ENCODE measurements around the gene RGS8.

Gene RGS8

DNA sequence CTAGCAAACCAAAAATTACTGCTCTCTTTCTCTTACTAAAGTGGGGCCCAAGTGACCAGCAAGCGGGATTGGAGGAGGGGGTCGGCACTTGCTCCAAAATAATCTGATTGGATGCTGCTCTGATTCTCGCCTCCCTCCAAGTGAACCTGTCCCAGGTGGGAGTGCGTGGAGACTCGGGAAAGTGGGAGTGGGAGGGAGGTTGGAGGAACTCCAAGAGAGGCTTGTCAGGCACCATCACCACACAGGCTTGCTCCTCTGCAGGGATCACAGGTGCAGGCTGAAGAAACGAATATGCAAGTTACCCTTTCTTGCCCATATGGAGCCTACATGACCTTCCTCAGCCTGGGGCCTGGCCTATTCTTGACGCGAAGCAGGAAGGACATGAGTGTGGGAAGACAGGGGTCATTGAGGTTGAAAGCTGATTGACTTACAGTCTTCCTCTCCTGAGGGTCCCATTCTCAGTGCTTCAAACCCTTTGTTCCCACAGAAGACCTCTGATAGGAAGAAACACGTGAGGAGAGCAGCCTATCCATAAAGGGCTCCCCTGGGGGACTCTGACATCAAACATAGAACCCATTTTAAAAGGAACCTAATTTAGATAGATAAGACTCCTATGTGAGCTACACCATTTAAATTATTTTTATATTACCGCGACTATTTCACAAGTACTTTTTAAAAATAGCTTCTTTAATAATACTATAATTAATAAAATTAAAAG is 14.2 kb downstream of the RGS8 start:
- DNase-seq = no peak

DNA sequence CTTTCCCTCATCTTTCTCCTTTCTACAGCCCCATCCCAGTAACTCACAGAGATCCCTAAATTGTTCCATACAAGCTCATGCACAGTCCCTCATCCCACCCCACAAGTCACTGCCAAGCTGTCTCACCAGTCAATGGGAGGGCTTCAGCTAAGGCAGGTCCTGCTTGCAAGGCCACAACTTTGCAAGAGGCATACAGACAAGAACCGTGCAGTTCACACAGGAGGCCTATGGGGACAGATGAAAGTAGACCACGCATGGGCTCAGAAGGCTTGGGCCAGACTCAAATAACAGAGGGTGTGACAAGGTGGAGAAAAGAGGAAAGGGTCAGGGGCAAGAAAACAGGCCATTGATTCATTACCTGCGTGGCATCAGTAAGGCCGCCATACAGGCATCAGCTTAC is 15.1 kb downstream of the RGS8 start:
- DNase-seq = no peak

DNA sequence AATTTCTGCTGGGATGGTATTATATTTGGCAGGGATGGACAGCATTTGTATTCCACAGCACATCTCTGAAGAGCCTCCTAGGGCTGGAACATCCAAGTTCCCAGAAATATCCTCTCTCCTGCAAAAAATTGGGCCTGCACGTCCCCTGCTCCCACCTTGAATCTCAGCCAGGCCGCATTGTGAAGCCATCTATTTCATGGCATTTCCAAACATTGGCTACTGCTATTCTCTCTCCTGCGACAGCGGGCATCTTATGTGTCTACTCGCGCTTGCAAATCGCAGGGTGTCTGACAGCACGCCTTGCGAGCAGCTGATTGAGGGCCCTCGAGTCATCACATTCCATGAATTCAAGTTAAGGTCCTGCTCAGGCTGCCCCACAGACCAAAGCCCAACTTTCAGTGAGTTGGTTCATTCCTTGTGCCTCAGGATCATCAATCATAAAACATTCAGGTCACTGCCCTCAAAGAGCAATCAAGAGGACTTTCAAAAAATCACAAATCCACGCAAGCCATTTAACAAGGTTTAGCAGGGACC is 15.8 kb downstream of the RGS8 start:
- DNase-seq = no peak

DNA sequence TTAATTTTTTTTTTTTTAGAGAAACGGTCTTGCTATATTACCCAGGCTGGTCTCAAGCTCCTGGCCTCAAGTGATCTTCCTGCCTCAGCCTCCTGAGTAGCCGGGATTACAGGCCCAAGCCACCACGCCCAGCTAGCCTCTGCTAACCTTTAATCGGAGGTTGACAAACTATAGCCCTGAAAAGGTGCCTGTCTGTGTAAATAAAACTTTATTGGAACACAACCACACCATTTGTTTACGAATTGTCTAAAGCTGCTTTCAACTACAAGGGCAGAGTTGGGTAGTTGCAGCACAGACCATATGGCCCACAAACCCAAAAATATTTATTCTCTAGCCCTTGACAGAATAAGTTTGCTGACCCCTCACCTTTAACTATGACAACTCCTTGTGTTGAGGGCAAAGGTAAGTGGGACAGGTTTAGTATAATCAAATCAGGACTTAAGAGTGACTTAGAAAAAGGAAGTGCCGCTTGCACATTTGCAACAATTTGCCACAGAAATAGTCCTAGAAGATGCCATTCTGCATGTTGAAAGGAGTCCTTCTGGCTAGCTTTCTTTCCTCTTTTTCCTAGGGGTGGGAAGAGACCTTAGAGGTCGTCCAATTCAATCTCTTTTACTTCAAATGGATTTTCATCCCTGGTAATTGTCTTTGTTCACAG is 16.4 kb downstream of the RGS8 start:
- DNase-seq = no peak

DNA sequence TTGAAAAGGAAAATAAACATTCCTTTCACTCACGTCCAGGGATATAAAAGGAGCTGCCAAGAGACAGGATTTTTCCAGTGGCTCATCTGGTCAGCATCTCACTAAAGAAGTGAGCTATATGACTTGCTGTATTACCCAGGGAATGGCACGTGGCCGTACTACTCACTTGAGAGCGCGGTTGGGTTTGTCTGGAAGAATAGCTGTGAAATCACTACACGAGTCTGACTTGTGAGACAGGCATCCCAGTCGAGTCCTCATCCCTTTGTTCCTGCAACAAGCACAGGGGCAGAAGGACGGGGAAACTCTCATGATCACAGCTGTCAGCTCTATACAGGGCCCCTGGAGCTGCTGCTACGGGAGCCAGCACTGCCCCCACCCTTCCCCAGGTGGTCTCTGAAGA is 17.7 kb downstream of the RGS8 start:
- DNase-seq = no peak

DNA sequence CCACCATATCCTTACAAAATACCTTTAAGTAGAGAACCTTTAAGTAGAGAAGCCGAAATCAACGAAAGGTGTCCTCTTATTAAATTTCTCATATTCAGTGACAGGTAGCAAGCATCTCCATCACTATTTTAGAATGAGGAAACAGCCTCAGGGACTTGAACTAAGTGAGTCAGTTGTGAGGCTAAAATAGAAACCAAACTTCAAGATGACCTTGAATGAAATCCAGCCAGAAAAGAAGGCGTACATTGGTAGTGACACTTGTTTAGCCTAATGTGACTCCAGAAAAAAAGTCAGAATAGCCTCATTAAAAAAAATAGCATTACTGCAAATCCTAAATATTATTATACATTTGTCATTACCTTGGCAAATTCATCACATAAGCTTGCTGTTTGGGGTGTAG is 20.1 kb downstream of the RGS8 start:
- no peak for DNase-seq

DNA sequence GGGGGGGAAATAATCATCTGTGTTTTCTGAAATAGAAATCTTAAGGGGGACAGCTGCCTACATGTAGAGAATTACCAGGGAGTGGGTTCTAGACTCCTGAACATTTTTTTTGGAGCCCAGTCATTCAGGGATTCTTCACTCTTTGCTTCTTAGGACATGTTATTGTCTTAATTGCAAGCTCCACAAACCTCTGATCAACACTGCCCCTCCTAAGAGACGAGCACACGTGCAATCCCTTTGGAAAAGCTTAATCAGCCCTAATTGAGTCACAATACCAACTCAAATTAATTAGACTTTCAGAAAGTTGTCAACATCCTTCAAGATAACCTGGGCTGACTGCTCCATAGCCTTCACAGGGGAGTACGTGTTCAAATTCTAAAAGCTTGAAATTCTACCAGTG is 21.4 kb downstream of the RGS8 start:
- DNase-seq = no peak

DNA sequence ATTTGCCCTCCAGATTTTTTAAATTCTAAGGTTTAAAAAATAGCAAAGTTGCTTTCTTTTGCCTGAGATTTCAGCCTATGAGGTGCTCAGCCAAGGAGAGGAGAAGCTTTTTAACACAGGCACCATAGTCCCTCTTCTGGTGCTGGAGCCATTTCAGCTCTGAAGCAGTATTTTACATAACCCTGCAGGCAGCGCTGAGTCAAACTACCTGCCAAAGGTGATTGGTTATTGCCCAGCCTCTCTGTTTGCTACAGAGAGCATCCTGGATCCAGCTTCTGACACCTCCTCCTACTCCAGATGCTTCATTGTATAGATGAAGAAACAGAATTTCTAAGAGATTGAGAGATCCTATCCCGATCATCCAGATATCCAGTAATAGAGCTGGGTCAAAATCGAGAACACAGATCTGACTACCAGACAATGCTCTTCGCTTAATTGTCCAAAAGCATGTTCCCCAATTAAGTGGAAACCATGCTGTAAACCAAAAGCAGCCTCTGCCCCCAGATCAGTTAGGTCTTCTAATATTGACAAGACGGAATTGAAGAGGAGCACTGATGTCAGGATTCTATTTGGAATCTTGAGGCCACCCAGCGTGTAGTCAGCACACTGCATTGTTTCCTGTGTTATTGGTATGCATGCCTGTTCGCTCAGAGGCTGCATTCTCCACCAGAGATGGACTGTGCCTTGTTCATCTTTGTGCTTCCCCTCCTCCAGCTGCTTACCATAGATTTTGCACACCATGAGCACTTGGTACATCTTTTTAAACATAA is 22.1 kb downstream of the RGS8 start:
- DNase-seq = no peak

DNA sequence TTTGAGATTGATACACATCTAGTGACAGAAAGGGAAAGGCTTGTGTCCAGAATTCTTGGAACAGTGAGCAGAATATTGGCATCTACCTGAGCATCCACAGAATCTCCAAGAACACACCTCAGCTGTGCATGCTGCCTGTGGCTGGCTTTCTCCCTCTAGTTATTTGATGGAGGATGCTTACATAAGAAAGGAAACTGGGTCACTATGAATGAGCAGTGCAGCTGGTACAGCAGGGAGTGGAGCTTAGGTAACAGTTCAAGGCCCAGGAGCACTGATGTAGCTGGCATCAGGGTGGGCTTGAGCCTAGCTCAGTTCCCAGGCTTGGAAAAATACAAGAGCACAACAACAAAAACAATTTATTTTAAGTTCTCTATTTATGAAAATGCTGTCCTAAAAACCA is 26.3 kb downstream of the RGS8 start:
- DNase-seq = no peak

DNA sequence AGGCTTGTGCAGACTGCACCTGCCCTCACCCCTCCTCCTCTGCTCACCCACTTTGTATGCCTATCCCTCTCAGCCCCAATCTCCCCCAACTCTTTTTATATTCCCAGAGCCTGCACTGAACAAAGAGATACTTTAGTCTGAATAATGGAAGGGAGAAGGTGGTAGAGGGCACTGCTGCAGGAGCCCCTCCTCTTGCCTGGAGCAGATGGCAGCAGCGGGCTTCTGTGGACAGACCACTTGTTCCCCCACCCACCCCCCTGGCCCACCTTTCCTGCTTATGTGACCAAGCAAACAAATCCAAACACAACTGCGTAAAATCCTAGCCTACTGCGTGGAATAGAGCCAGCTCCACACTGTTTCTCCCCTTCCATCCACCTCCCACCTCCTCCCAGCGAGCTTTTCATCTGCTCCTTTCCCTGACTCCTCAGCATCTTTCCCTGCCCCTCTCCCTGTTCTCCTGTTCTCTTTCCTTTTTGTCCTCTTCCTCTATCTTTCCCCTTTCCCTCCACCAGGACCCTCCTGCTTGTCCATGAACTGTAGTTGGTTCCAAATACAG is 27.5 kb downstream of the RGS8 start:
- no peak for DNase-seq

DNA sequence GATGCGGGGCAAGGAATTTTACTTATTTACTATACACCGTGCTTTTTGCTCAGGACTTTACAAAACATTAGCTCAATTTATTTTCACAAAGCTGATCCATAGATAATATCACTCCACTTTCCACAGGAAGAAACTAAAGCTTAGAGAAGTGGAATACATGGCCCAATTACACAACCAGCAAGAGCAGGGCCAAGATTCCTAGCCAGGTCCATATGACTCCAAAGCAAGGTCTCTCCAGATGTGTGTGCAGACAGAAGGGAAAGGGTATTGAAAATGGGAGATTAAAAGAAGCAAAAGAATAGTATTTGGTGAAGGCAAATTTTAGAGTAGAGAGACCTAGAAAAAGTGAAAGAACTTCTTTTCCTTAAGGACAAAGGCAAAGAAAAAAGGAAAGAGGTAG is 30.4 kb downstream of the RGS8 start:
- DNase-seq = no peak

DNA sequence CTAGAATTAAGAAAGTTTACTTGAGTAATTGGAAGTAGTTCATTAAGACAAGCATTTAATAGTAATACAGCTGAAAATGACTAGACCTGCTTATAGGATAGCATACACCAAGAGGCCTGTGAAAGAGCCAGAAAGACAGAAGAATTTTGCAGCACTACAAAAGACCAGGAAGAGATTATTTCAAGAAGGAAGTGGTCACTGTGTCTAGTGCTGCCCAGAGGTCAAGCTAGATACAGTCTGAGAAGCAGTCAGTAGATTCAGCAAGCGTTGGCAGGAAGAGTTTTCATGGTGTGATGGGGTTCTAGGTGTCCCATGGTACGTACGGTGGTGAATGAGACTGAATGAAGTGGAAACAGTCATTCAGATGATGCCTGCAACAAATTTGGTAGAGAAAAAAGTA is 31.5 kb downstream of the RGS8 start:
- DNase-seq = peak; percentile 44 to 66

DNA sequence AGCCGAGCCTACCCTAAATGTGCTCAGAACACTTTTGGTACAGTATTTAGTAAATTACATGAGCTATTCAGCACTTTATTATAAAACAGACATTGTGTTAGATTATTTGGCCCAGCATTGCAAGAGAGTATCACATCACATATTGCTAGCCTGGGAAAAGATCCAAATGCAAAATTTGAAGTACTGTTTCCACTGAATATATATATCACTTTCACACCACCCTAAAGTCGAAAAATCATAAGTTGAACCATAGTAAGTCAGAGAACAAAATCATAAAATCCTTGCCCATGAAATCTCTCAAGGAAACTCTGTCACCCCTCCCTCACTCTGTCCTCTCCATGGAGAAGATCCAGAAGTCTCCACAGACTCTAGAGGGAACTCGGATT is 33.1 kb downstream of the RGS8 start:
- DNase-seq = no peak

DNA sequence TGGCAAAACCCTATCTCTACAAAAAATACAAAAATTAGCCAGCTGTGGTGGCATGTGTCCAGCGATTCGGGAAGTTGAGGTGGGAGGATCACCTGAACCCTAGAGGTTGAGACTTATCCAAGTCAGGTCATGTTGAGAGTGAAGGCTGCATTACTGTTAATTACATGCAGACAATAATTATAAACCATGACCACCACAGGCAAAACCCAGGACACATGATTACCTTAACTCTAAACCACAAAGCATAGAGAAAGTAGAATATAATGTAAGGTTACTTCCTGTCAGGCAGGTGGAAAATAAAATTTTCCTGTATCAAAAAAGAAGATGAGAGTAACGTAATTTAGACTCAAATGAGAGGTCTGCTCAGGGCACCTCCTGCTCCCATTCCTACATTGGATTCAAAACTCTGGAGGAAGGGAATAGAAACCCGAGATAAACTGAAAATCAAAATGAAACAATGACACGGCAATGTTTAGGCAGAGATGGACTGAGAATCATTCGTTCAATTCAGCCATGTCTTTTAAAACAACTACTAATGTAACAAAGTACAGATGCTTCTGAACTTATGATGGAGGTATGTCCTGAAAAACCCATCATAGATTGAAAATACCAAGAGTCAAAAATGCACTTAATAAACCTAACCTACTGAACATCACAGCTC is 33.6 kb downstream of the RGS8 start:
- no peak for DNase-seq

DNA sequence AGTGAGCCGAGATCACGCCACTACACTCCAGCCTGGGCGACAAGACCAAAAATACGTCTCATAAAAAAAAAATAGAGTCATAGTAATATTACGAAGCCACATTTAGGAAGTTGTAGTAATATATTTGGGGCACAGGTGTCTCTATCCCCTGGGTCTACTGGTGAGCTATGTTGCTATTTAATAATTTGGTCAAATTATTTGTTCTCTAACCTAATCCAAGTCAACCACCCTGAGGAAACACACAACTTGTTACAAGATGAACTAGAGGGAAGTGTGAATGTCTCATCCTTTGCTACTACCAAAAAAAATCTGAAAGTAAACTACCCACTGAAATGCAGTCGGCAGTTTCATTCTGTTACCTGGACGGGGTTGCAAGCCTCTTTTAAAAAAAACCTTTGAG is 35.3 kb downstream of the RGS8 start:
- no peak for DNase-seq

DNA sequence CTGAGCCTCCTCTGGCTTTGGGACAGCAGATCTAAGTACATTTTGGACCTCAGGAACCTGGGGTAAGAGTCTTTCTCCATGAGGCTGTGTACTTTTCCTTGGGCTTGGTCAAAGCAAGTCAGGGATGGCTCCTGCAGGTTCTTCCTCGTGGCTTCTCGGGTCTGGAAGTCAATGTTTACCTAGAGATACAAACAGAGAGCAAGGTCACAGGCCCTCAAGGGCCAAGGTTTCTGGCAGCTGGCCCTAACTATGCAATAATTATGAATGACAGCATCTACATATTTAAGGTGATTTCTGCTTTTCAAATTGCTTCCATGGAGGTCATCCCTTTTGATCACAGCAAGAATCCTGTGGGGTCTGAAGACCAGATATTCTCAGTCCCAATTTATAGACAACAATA is 37.6 kb downstream of the RGS8 start:
- DNase-seq = no peak

DNA sequence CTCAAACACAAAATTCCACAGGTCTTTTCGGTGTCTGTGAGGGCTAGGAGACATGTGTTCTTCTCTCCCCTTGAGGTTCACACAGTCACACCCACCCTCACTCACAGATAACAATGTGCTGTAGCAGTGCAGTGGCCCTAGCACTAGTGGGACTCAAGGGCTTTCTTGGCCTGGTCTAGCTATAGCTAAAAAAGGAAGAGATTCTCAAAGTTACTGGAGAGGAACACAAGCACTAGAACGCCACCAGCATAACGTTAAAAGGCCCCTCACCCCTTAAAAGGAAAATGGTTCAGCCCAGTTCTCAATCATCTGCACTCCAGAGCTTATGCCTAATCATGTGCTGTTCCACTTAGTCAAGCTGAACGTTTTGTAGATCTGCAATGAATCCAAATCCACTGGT is 39.5 kb downstream of the RGS8 start:
- DNase-seq = no peak

DNA sequence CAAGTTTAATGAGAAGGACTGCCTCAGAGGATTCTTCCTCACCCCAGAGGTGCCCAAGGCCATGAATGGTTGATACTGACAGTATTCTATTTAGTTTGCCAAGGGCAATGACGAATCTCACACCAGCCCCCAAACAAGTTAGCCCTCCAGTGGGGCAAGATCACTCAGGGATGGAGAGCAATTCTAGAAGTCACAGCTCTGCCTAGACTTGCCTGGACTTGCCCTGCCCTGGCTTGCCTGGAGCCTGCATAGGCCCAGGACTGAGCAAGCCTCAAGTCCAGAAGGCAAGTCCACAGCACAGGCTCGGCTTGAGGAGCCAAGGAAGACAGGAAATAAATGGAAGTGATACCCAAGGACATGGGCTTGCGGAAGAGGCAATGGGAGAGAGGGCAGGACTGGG is 40.7 kb downstream of the RGS8 start:
- no peak for DNase-seq

DNA sequence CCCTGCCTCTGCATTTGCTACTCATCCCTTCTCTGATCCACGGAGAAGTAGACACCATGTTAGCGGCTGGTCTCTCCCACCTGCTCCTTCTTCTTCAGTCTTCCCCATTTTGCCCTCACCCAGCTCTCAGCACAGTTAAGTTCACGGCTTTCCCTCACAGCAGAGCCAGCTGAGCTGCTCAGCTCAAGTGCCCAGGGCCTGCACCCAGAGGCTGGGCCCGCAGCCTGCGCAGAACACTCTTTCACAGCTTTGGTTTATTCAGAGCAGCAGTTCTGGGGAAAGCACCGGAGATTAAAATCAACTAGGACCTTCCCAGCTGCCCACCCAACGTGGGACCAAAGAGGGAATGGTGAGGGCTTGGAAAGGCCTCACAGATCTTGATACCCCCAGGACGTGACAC is 41.9 kb downstream of the RGS8 start:
- DNase-seq = no peak

DNA sequence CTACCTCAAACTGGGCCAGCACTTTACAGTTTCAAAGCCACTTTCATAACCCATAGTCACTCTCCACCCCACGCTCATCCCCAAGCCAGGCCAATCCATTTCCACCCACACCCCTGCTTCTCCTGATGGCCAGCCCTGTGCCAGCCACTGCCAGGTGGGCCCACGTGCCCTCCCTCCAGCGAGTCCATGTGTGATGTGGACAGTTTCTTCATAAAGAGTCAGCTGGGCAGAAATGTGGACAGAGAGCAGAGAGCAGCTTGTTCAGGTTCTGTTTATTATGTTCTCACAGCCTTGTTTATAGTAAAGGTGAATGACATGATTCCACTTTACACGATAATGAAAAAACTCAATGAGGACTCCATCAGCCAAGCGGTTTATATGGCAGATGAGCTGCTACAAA is 42.8 kb downstream of the RGS8 start:
- no peak for DNase-seq

DNA sequence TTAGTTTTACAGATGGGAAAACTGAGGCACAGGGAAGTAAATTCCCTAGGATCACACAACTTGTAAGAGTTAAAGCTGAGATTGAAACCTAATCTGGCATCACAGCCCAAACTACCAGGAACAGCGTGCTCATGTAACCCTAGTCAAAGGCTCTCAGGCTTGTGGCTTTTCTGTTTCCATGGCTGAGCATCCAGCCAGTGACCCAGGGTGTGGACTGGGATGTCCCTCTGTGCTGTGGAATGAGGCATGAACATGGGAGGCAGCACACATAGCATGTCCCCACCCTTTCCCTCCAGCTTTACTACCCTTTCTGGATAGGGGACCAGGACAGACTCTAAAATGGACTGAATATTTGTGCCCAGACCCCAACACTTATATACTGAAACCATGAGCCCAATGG is 45.1 kb downstream of the RGS8 start:
- DNase-seq = no peak

DNA sequence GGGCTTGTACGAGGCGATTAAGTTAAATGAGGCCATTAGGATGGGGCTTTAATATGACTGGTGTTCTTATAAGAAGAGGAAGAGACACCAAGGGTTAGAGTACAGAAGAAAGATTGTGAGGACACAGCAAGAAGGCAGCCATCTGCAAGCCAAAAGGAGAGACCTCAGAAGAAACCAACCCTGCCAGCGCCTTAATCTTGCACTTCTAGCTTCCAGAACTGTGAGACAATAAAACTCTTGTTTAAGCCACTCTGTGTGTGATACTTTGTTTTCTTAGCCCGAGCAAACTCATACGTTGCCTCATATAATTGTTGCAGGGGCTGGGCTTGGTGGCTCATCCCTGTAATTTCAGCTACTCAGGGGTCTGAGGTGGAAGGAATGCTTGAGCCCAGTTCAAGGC is 46.6 kb downstream of the RGS8 start:
- no peak for DNase-seq

DNA sequence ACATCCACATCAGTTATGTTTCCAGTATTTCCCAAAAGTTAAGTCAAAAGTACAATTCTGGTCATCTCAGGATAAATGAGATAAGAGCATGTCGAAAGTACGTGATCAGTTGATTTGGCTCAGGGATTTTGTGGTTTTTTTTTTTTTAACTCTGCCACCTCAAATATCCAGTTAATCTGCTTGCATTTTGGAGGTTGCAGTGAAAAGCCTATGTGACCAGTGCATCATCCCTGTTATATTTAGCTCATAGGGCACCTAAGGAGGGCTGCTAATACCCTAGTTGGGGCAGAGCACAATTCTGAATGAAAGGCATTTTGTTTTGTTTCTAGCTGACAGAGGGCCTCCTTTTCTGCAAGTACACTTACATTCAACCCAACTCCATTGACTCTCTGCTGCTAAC is 48.5 kb downstream of the RGS8 start:
- no peak for DNase-seq

Data from AML-193 (cell line).